Panc1 (cell line): ENCODE data around the gene ACSL6. TPM values are rescaled to one million over a fixed set of nuclear protein-coding genes. Genes with fewer than 3 reads are reported as not detected.

Experiments used
- ATAC-seq: fragments of 200-7000 bp; cut with Tn5 transposase; 2 replicates; pipeline ENCODE4 v1.9.1; 2020; ENCODE audit warnings: mild to moderate bottlenecking, moderate library complexity
- BruUV-seq: library from RNA; stranded (reverse); fragments of 400-500 nt; replicated peaks from 2 replicates; lab custom pipeline; 2021; lab: Mats Ljungman, UMichigan
- CTCF ChIA-PET: fragments of 300-600 bp; sonication (Branson Sonifier 250); formaldehyde crosslinking; loops from one replicate; lab custom pipeline; 2022; ENCODE audit warnings: antibody characterized with exemption; lab: Charles Lee
- POLR2A ChIA-PET: fragments of 300-600 bp; sonication (Branson Sonifier 250); formaldehyde crosslinking; loops from one replicate; lab custom pipeline; 2022; ENCODE audit warnings: antibody characterized with exemption; lab: Charles Lee
- DNase-seq: peaks from one replicate; pipeline ENCODE4 v3.0.0-alpha.2; 2010; ENCODE audit warnings: low read depth, low spot score
- H3K27ac ChIP-seq: 2 replicates; pipeline ENCODE4 v1.5.1; 2011; ENCODE audit warnings: mild to moderate bottlenecking, low read length, inconsistent platforms
- H3K27me3 ChIP-seq: fragments of 200-500 bp; sonication (Bioruptor generic); 2 replicates; pipeline ENCODE4 v1.6.0; 2014; ENCODE audit warnings: low read length, inconsistent platforms; ENCODE audit not compliant: control insufficient read depth, insufficient read depth
- H3K36me3 ChIP-seq: fragments of 200-500 bp; sonication (Bioruptor generic); 2 replicates; pipeline ENCODE4 v1.5.1; 2014; ENCODE audit warnings: inconsistent platforms, mild to moderate bottlenecking, low read length, moderate library complexity; ENCODE audit not compliant: control insufficient read depth, insufficient read depth
- H3K4me1 ChIP-seq: 2 replicates; pipeline ENCODE4 v1.5.1; 2011; ENCODE audit warnings: inconsistent platforms, mild to moderate bottlenecking, low read length, moderate library complexity; ENCODE audit not compliant: control insufficient read depth, insufficient read depth
- H3K4me3 ChIP-seq, 2 experiments: 2 replicates each; pipeline ENCODE4 v1.5.1; 2011 to 2012; ENCODE audit warnings: low read depth in 2 of 2, low read length in 2 of 2, mild to moderate bottlenecking in 2 of 2, inconsistent platforms in 1 of 2, moderate library complexity in 1 of 2
- H3K9me3 ChIP-seq: fragments of 200-500 bp; sonication (Bioruptor generic); 2 replicates; pipeline ENCODE4 v1.5.1; 2014; ENCODE audit warnings: low read depth, mild to moderate bottlenecking, inconsistent platforms, low read length, moderate library complexity; ENCODE audit not compliant: control insufficient read depth, insufficient read depth
- CTCF ChIP-seq: fragments of 450-650 bp; IDR thresholded peaks from 2 replicates; pipeline ENCODE4 v1.5.1; 2017; ENCODE audit warnings: mild to moderate bottlenecking
- POLR2AphosphoS5 ChIP-seq: IDR thresholded peaks from 2 replicates; pipeline ENCODE4 v1.6.1; 2012; ENCODE audit warnings: mild to moderate bottlenecking, low read depth, low read length, moderate library complexity
- REST ChIP-seq, 2 experiments: IDR thresholded peaks; 2 replicates each; pipeline ENCODE4 v1.6.1; 2011 to 2012; ENCODE audit warnings: low read depth in 2 of 2, control low read depth in 1 of 2, low read length in 1 of 2, mild to moderate bottlenecking in 1 of 2, moderate library complexity in 1 of 2; ENCODE audit not compliant: insufficient read depth in 1 of 2
- SIN3A ChIP-seq: IDR thresholded peaks from 2 replicates; pipeline ENCODE4 v1.6.1; 2012; ENCODE audit warnings: low read depth, mild to moderate bottlenecking, low read length, moderate library complexity, borderline replicate concordance; ENCODE audit not compliant: insufficient read depth
- TCF7L2 ChIP-seq: IDR thresholded peaks from 2 replicates; pipeline ENCODE4 v1.6.1; 2011; ENCODE audit warnings: mild to moderate bottlenecking, low read depth, low read length, inconsistent platforms
- in situ Hi-C: cut with HindIII; loops from 2 replicates; pipeline ENCODE4 v1.10.0; 2016; ENCODE audit warnings: low sequenced_read_pairs, low pct_unique_long_range_greater_than_20kb
- intact Hi-C: fragments of 100-400 bp; cut with micrococcal nuclease; formaldehyde crosslinking; loops from one replicate; pipeline ENCODE4 v1.10.0; 2022; ENCODE audit not compliant: unreplicated experiment
- total RNA-seq: library from RNA; stranded (reverse); gene quantifications from one replicate; pipeline ENCODE4 v1.2.1, GENCODE V29; 2021; ENCODE audit not compliant: unreplicated experiment

Gene ACSL6
- total RNA-seq, 1 experiment from 2014 or later = 0.18 TPM

- Histone ChIP-seq H3K4me3 (no peak overlapping the region), H3K4me1 (no peaks in the 10 kb centered on the region; the same call in 1 of the 2 replicates), H3K9me3 (no peaks in the 10 kb centered on the region), H3K27ac (no peak overlapping the region), H3K27me3 (peaks cover 7% of the 10 kb centered on the region), H3K36me3 (no peaks in the 10 kb centered on the region)
- intact Hi-C loops = loop anchor here (5.0 kb wide), 1 partner anchor 416 kb away; no protein-coding TSS in a partner anchor
- no TSS peak for BruUV-seq
- ATAC-seq = peak; percentile 16; the same call in 1 of the 2 replicates
- in situ Hi-C loops = no loop called here
- CTCF ChIA-PET = interaction anchor here (0.6 to 1.2 kb wide), 7 partner anchors 12 to 585 kb away, joined by 3 to 9 read pairs (median 3); no protein-coding TSS in a partner anchor
- DNase-seq = no peak
- TF ChIP-seq CTCF (peak; percentile 50; the same call in 1 of the 2 replicates), REST (IDR thresholded peaks at IDR 0.05; ENCODE audit: insufficient read depth in 1 of 2, low read depth in 2 of 2, low read length in 1 of 2) (no peak)
- POLR2A ChIA-PET = interaction anchor here (0.6 kb wide), 1 partner anchor 93 kb away, joined by 3 read pairs; no protein-coding TSS in a partner anchor
These were observed 3.3 kb downstream of the ACSL6 start for GRCh38 chr5:132008163-132008473.

DNA sequence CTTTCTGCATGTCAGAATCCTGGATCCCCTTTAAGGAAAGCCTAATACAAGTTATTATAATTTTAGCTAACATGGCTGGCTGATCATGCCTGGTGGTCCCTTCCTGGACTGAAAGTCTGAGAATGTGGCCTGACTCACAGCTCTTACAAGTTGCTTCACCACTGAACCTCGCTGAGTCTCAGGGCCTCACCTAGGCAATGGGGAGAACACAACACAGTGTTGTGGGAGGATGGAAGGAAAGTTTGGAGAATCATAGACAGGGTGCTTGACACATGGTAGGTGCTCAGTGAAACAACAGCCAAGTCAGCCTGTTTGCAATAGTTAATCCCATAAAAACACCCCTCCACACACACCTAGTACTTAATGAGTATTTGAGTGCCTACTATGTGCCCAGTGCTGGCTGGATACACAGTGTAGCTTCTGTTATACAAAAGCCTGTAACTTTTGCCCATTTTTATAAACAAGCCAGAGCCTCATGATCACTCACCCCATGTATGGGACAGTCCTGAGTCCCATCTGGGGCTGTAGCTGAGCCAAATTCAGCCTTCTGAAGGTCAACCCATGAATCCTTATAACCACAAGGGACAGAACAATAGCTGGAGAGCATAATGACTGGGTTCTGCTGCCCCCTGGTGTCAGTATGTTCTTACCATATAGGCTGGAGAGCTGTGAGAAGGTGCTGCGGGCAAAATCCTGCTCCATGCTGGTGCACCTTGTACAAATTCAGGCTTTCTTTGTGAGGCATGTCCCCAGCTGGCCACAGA is 3.9 kb downstream of the ACSL6 start:
- in situ Hi-C loops = no loop called here
- POLR2A ChIA-PET = interaction anchor here (0.6 kb wide), 1 partner anchor 92 kb away, joined by 3 read pairs; no protein-coding TSS in a partner anchor

More for the DNA sequence above, 3.9 kb downstream of the ACSL6 start:
- H3K4me1 ChIP-seq = no peaks in the 10 kb centered on the region; the same call in 1 of the 2 replicates
- H3K27me3 ChIP-seq = peaks cover 7% of the 10 kb centered on the region
- H3K9me3 ChIP-seq = no peaks in the 10 kb centered on the region
- intact Hi-C loops = loop anchor here (2.0 to 5.0 kb wide), 2 partner anchors 197 to 415 kb away; no protein-coding TSS in a partner anchor
- ATAC-seq (peak; percentile 86), DNase-seq (peak; percentile 61)
- TF ChIP-seq POLR2AphosphoS5 (no peak), SIN3A (no peak), CTCF (peak; percentile 82; the same call in 1 of the 2 replicates), TCF7L2 (no peak), REST (IDR thresholded peaks at IDR 0.05; ENCODE audit: insufficient read depth in 1 of 2, low read depth in 2 of 2, low read length in 1 of 2) (no peak)
- H3K4me3 ChIP-seq = no peak overlapping the region
- CTCF ChIA-PET = interaction anchor here (0.6 to 1.2 kb wide), 7 partner anchors 11 to 584 kb away, joined by 3 to 9 read pairs (median 3); no protein-coding TSS in a partner anchor
- BruUV-seq = no TSS peak
- no peak overlapping the region for H3K27ac ChIP-seq
- H3K36me3 ChIP-seq = no peaks in the 10 kb centered on the region
